HG03095 (cell line): ENCODE results near the gene ASTN1.

Source experiments
- ATAC-seq: cut with Tn5 transposase; IDR thresholded peaks from one replicate; pipeline ENCODE4 v1.9.1; 2021; ENCODE audit warnings: moderate library complexity; ENCODE audit not compliant: unreplicated experiment

Gene ASTN1

GRCh38 chr1:176994931-176995596, 169.4 kb downstream of the ASTN1 start:
- no peak for ATAC-seq

- no peak for ATAC-seq
These were observed 170.9 kb downstream of the ASTN1 start for GRCh38 chr1:176993587-176993986.

- no peak for ATAC-seq
These were observed 174.8 kb downstream of the ASTN1 start for GRCh38 chr1:176989754-176990153.

- no peak for ATAC-seq
These were observed 175.5 kb downstream of the ASTN1 start for GRCh38 chr1:176989023-176989422.

GRCh38 chr1:176987016-176987415, 177.5 kb downstream of the ASTN1 start:
- ATAC-seq, result no peak

GRCh38 chr1:176983731-176984130, 180.8 kb downstream of the ASTN1 start:
- ATAC-seq, result no peak

- no peak for ATAC-seq
These were observed 187.7 kb downstream of the ASTN1 start for GRCh38 chr1:176976771-176977170.

GRCh38 chr1:176976225-176976624, 188.3 kb downstream of the ASTN1 start:
- no peak for ATAC-seq

GRCh38 chr1:176964687-176965086, 199.8 kb downstream of the ASTN1 start:
- no peak for ATAC-seq

GRCh38 chr1:176963181-176963580, 201.3 kb downstream of the ASTN1 start:
- no peak for ATAC-seq

- ATAC-seq, result no peak
These were observed 202.8 kb downstream of the ASTN1 start for GRCh38 chr1:176961678-176962077.

GRCh38 chr1:176959191-176959820, 205.2 kb downstream of the ASTN1 start:
- no peak for ATAC-seq

GRCh38 chr1:176957603-176958002, 206.9 kb downstream of the ASTN1 start:
- ATAC-seq, result no peak

- ATAC-seq, result no peak
These were observed 210.3 kb downstream of the ASTN1 start for GRCh38 chr1:176954242-176954641.

GRCh38 chr1:176950736-176951324, 213.7 kb downstream of the ASTN1 start:
- no peak for ATAC-seq

GRCh38 chr1:176949033-176949662, 215.4 kb downstream of the ASTN1 start:
- ATAC-seq, result no peak

- ATAC-seq, result no peak
These were observed 219.9 kb downstream of the ASTN1 start for GRCh38 chr1:176944606-176945005.

- no peak for ATAC-seq
These were observed 220.7 kb downstream of the ASTN1 start for GRCh38 chr1:176943783-176944182.

GRCh38 chr1:176942346-176942745, 222.2 kb downstream of the ASTN1 start:
- ATAC-seq, result no peak

- no peak for ATAC-seq
These were observed 224.5 kb downstream of the ASTN1 start for GRCh38 chr1:176939993-176940392.

GRCh38 chr1:176938375-176938774, 226.1 kb downstream of the ASTN1 start:
- ATAC-seq, result no peak

- ATAC-seq, result no peak
These were observed 230.1 kb downstream of the ASTN1 start for GRCh38 chr1:176934370-176934769.
